Activated T-cell treated with anti-CD3 and anti-CD28 coated beads, Interleukin-2, amount 50 U/mL, for 4 hours (primary cell): ENCODE data around the gene OCA2. TPM values are rescaled to one million over a fixed set of nuclear protein-coding genes. Genes with fewer than 3 reads are reported as not detected.
"Not testable (repeated sequence)": the region's sequence is repeated elsewhere in the genome, so short reads cannot be mapped to it uniquely, and the experiment has no call there.

ENCODE experiments used
- ATAC-seq, 2 donors: fragments of 200-7000 bp; cut with Tn5 transposase; one replicate each; pipeline ENCODE4 v1.10.0; 2021
- DNase-seq: peaks from one replicate; pipeline ENCODE4 v3.0.0-alpha.2; 2020
- H3K27me3 Mint-ChIP-seq: one replicate; pipeline ENCODE4 v1.8.0; 2021; ENCODE audit warnings: low read depth, mixed read lengths
- H3K36me3 Mint-ChIP-seq: one replicate; pipeline ENCODE4 v1.8.0; 2022; ENCODE audit warnings: mixed read lengths; ENCODE audit not compliant: insufficient read depth
- H3K4me1 Mint-ChIP-seq: one replicate; pipeline ENCODE4 v1.8.0; 2021; ENCODE audit warnings: low read depth, mixed read lengths
- H3K4me3 Mint-ChIP-seq: one replicate; pipeline ENCODE4 v1.8.0; 2021; ENCODE audit warnings: mild to moderate bottlenecking, moderate library complexity, mixed read lengths
- H3K9me3 Mint-ChIP-seq: one replicate; pipeline ENCODE4 v1.8.0; 2021; ENCODE audit warnings: mixed read lengths
- total RNA-seq, 3 donors: library from RNA; stranded (reverse); gene quantifications; one replicate each; pipeline ENCODE4 v1.2.1, GENCODE V29; 2021

The OCA2 gene
- total RNA-seq, 3 donors from 2014 or later = not detected

GRCh38 chr15:27767918-27768640 lies 331.0 kb downstream of the OCA2 start:
- Mint-ChIP-seq H3K36me3 (no peaks in the 10 kb centered on the region), H3K4me3 (no peak overlapping the region), H3K9me3 (peaks cover 9% of the 10 kb centered on the region), H3K4me1 (no peaks in the 10 kb centered on the region), H3K27me3 (no peaks in the 10 kb centered on the region)
- DNase-seq (no peak), ATAC-seq (no peak)

DNA sequence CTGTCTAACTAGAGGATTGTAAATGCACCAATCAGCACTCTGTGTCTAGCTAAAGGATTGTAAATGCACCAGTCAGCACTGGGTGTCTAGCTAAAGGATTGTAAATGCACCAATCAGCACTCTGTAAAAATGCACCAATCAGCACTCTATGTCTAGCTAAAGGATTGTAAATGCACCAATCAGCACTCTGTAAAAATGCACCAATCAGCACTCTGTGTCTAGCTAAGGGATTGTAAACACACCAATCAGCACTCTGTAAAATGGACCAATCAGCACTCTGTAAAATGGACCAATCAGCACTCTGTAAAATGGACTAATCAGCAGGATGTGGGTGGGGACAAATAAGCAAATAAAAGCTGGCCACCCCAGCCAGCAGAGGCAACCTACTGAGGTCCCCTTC lies 331.7 kb downstream of the OCA2 start:
- H3K9me3 Mint-ChIP-seq, H3K4me3 Mint-ChIP-seq, ATAC-seq, DNase-seq, H3K36me3 Mint-ChIP-seq, H3K27me3 Mint-ChIP-seq, H3K4me1 Mint-ChIP-seq: not testable (repeated sequence)

DNA sequence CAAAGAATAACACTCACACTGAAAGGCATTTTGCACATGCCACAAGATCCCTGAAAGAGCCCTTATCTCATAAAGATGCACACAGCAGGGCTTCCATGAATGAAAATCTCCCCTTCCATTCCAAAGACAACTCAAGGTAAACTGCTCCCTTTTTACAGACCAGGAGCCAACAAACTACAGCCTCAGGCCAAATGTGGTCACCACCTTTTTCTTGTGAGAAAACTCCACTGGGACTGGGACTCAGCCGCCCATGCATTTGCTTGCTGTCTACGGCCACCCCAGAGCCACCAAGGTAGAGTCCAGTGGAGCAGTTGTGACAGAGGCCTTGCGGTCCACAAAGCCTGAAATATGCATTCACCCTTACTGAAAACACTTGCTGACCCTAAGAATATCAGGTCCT lies 334.8 kb downstream of the OCA2 start:
- Mint-ChIP-seq H3K4me3 (no peak overlapping the region), H3K36me3 (no peaks in the 10 kb centered on the region), H3K27me3 (no peaks in the 10 kb centered on the region), H3K9me3 (peaks cover 4% of the 10 kb centered on the region), H3K4me1 (no peaks in the 10 kb centered on the region)
- ATAC-seq (no peak), DNase-seq (no peak)

- ATAC-seq = no peak
- Mint-ChIP-seq H3K27me3 (no peaks in the 10 kb centered on the region), H3K4me3 (no peak overlapping the region), H3K36me3 (no peaks in the 10 kb centered on the region), H3K4me1 (no peaks in the 10 kb centered on the region), H3K9me3 (peaks cover 4% of the 10 kb centered on the region)
- no peak for DNase-seq
These were observed 335.6 kb downstream of the OCA2 start for GRCh38 chr15:27763514-27763913.

DNA sequence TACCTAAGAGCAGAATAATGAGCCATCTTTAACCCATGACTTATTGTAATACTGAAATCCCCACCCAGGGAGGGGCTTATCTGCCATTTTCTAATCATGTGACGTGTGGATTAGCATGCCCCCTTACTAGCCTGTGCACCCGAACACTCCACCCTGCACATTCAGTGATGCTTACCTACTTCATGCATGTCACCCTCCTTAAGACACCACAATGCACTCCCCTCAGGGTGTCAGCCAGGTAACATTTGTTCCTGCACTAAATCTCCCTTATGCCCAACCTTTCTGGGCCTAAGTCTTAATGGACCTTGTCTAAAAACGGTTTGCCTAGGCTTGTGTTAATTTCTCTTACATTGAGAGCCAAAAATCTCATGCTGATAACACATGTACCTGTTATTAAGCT lies 336.6 kb downstream of the OCA2 start:
- Mint-ChIP-seq H3K27me3 (no peaks in the 10 kb centered on the region), H3K4me1 (no peaks in the 10 kb centered on the region), H3K9me3 (peaks cover 9% of the 10 kb centered on the region), H3K36me3 (no peaks in the 10 kb centered on the region), H3K4me3 (no peak overlapping the region)
- no peak for ATAC-seq
- DNase-seq = no peak

GRCh38 chr15:27757052-27757451 lies 342.1 kb downstream of the OCA2 start:
- ATAC-seq (no peak), DNase-seq (no peak)
- Mint-ChIP-seq H3K36me3 (no peaks in the 10 kb centered on the region), H3K9me3 (peaks cover 4% of the 10 kb centered on the region), H3K27me3 (no peaks in the 10 kb centered on the region), H3K4me3 (no peak overlapping the region), H3K4me1 (no peaks in the 10 kb centered on the region)

DNA sequence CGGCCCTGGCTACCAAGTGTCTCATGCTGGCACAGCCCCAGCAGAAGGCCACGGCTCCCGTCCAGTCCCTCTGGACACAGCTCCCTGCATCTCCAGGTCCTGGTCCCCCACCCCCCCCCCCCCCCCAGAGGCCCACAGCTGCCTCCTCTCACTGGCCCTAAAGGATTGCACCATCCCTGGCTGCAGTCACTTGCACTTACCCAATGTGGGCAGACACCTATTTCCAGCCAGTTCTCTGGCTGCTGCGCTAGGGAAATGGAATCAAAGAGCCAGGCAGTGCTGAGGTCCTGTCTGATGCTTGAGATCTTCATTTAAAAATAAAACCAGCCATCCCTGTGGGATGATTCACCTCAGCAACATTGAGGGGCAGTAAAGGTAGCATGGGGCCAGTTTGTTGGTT lies 346.4 kb downstream of the OCA2 start:
- H3K36me3 Mint-ChIP-seq = no peaks in the 10 kb centered on the region
- H3K4me3 Mint-ChIP-seq = no peak overlapping the region
- DNase-seq (no peak), ATAC-seq (no peak)
- H3K4me1 Mint-ChIP-seq = no peaks in the 10 kb centered on the region
- H3K9me3 Mint-ChIP-seq = peaks cover 2% of the 10 kb centered on the region
- H3K27me3 Mint-ChIP-seq = no peaks in the 10 kb centered on the region

DNA sequence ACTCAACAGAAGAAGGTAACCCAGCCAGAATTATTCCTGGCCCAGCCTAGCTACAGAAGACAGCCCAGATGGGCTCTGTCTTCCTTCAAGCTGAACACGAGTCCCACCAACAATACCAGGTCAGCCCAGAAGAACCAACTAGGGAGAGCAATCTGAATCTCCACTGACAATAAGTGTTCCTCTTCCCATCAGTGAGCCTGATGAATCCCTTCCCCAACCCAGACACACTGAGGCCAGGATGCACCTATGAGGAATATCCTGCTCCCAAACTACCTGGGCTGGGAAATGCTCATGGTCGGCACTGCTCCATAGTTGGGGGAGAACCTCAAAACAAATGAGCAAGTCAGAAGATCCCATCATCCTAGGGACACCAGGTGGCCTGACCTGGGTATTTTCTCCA lies 351.1 kb downstream of the OCA2 start:
- no peak for ATAC-seq
- H3K27me3 Mint-ChIP-seq = no peaks in the 10 kb centered on the region
- DNase-seq = no peak
- no peak overlapping the region for H3K4me3 Mint-ChIP-seq
- no peaks in the 10 kb centered on the region for H3K4me1 Mint-ChIP-seq
- no peaks in the 10 kb centered on the region for H3K9me3 Mint-ChIP-seq
- no peaks in the 10 kb centered on the region for H3K36me3 Mint-ChIP-seq

GRCh38 chr15:27746401-27746955 lies 352.6 kb downstream of the OCA2 start:
- H3K9me3 Mint-ChIP-seq = no peaks in the 10 kb centered on the region
- H3K4me3 Mint-ChIP-seq = no peak overlapping the region
- no peaks in the 10 kb centered on the region for H3K4me1 Mint-ChIP-seq
- DNase-seq (no peak), ATAC-seq (no peak)
- H3K36me3 Mint-ChIP-seq = no peaks in the 10 kb centered on the region
- H3K27me3 Mint-ChIP-seq = no peaks in the 10 kb centered on the region

- DNase-seq (no peak), ATAC-seq (no peak)
- Mint-ChIP-seq H3K4me3 (no peak overlapping the region), H3K36me3 (no peaks in the 10 kb centered on the region), H3K4me1 (no peaks in the 10 kb centered on the region), H3K9me3 (peaks cover 5% of the 10 kb centered on the region), H3K27me3 (no peaks in the 10 kb centered on the region)
These were observed 354.5 kb downstream of the OCA2 start for GRCh38 chr15:27744641-27745040.

DNA sequence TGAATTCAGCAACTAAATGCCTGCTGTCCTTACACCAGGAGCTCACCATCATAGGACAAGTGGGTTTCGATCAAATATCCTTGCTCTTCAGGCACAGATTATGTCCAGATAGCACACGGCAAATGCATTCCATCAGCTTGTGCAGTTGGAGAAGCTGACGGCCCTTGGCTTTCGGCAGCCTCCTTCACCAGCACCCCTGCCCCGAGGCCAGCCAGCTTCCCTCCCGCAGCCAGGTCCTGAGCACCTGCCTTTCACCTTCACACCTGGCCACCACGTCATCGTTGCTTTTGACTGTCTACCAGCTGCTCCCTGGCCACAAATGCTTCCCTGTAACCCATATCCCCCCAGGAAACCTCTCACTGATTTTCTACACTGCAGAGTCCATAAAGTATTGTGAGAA lies 355.5 kb downstream of the OCA2 start:
- ATAC-seq (no peak), DNase-seq (no peak)
- Mint-ChIP-seq H3K4me3 (no peak overlapping the region), H3K9me3 (peaks cover 5% of the 10 kb centered on the region), H3K4me1 (no peaks in the 10 kb centered on the region), H3K27me3 (no peaks in the 10 kb centered on the region), H3K36me3 (no peaks in the 10 kb centered on the region)

DNA sequence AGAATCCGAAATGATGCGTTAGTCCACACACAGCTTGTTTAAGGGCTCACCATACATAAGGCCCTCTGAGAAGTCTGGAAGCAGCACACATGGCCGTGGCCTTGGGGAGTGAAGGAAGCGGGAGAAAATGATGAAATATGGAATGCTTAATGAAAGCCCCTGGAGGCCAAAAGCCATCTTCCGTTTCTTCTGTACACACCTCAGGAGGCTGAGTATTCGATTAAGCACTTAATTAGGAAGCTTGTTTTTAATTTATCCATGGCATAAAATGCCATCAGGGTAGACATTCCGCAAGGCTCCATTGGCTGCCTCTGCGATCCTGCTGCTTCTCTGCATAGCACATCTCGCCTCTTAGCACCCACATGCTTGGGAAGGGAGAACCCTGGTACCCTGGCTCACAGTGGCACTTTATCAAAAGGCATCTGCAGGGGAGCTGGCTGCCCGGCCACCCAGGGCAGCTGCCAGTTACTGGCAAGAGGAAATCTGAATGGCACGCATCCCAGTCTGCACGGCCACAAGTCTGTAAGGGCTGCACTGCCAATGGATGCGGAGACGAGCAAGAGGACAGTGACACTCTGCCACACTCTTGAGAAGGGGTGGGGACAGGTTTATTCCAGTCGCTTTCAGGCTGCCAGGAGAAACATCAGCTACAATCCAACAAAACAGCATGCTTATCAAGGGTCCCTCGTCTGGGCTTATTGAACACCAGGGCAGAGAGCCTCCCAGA lies 356.2 kb downstream of the OCA2 start:
- Mint-ChIP-seq H3K4me3 (no peak overlapping the region), H3K27me3 (no peaks in the 10 kb centered on the region), H3K9me3 (peaks cover 5% of the 10 kb centered on the region), H3K36me3 (no peaks in the 10 kb centered on the region), H3K4me1 (no peaks in the 10 kb centered on the region)
- DNase-seq (no peak), ATAC-seq (no peak)

DNA sequence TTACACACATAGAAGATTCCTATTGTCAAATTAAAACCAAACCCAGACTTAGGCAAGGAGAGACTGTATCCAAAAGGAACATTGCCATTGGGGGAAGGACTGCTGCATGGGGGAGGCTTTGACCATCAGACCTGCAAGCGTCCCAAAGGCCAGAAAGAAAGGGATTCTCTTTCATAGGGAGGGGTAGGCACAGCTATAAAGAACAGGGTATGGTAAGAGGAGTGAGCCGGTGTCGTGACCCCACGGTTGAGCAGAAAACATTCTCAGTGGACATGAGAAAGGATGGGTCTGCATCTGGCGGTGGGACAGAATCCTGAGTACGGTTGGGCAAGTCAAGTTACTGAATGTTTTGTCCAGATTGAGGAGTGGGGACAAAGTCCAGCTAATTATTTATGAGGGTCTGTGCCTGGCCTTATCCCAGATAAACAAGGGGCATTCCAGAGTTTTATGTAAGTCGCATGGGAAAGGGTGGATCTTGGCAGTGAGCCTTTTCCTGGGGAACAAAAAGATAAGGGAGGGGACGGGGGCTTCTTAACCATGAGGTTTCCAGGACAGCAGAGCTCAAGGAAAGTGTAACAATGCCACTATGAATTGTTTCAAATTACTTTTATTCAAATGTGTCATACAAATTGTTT lies 357.8 kb downstream of the OCA2 start:
- Mint-ChIP-seq H3K4me3 (no peak overlapping the region), H3K4me1 (no peaks in the 10 kb centered on the region), H3K9me3 (peaks cover 12% of the 10 kb centered on the region)

GRCh38 chr15:27734785-27735495 lies 364.2 kb downstream of the OCA2 start:
- Mint-ChIP-seq H3K9me3 (peaks cover 30% of the 10 kb centered on the region), H3K4me3 (no peak overlapping the region), H3K36me3 (peaks cover 2% of the 10 kb centered on the region), H3K4me1 (no peaks in the 10 kb centered on the region), H3K27me3 (no peaks in the 10 kb centered on the region)
- no peak for ATAC-seq
- DNase-seq = no peak

More for the DNA sequence above, 357.8 kb downstream of the OCA2 start:
- Mint-ChIP-seq H3K27me3 (no peaks in the 10 kb centered on the region), H3K36me3 (no peaks in the 10 kb centered on the region)
- no peak for DNase-seq
- ATAC-seq = no peak
